ENCODE results near the gene GPX3. TPM values are rescaled to one million over a fixed set of nuclear protein-coding genes. Genes with fewer than 3 reads are reported as not detected.

The GPX3 gene
- total RNA-seq = 5.0 and 6.3 TPM in 2 replicates

DNA sequence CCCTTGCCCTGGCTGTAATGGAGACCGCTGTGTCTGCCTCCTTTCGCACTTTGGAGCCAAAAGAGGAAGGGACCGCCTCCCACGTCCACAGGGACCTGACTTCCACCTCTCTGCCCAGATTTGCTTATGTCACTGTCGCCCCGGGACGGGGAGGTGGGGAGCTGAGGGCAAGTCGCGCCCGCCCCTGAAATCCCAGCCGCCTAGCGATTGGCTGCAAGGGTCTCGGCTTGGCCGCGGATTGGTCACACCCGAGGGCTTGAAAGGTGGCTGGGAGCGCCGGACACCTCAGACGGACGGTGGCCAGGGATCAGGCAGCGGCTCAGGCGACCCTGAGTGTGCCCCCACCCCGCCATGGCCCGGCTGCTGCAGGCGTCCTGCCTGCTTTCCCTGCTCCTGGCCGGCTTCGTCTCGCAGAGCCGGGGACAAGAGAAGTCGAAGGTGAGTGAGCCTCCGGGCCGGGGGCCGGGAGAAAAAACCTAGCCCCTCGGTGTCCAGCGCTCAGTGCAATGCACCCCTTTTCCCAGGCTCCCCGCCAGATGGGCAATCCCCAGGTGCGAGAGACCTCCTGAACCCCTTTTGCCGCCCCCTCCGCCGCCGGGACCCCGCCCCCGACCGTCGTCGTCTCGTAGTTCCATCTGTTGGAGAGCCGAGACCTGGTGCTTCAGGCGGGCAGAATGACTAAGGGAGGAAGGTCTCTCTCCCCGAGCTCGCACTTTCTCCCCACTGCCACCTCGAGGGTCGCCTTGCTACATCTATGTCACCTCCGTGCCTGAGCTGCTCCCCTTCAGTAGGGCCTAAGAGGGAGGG lies at the start of gene GPX3:
TSS of gene GPX3 (plus strand) at position 288 of the 807 bp plus-strand sequence. CDS start at position 352, 64 bp downstream.
- peak; percentile 73 to 80 for DNase-seq (ENCODE audit: low read depth in 2 of 2)

DNA sequence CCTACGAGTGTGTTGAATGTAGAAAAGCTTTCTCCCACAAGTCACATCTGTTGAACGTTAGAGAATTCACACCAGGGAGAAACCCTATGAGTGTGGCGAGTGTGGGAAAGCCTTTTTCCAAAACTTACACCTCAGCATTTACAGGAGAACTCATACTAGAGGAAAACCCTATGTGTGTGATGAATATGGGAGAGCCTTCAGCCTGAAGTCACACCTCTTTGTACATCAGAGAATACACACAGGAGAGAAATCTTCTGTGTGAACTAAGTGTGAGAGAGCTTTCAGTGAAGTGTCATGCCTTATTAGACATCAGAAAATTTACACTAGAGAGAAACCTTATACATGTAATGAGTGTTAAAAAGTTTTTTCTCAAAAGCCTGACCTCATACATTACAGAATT lies 41.8 kb upstream of the GPX3 start:
- DNase-seq (ENCODE audit: low read depth in 2 of 2) = no peak

DNA sequence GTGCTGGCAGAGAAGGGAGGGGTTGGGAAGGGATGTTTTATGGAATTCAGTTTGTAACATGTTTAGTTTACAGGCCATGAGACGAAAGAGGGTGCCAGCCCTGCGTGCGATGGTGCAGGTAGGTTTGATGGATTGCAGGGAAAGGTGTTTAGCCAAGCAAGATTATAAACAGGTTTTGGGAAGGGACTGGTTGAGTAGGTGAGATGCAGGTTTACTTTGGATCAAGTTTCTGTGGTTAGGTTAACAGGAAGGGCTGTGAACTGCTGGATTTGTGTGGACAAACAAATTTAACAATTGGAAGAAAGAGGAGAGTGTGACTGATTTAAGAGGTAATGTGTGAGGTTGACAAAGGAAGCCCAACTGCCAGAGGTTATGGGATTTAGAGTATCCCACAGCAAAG lies 32.6 kb upstream of the GPX3 start:
- no peak for DNase-seq (ENCODE audit: low read depth in 2 of 2)

GRCh38 chr5:150989695-150990094 lies 30.7 kb upstream of the GPX3 start:
- DNase-seq (ENCODE audit: low read depth in 2 of 2) = peak; percentile 7 to 20

GRCh38 chr5:150992705-150993104 lies 27.7 kb upstream of the GPX3 start:
- DNase-seq (ENCODE audit: low read depth in 2 of 2) = no peak

DNA sequence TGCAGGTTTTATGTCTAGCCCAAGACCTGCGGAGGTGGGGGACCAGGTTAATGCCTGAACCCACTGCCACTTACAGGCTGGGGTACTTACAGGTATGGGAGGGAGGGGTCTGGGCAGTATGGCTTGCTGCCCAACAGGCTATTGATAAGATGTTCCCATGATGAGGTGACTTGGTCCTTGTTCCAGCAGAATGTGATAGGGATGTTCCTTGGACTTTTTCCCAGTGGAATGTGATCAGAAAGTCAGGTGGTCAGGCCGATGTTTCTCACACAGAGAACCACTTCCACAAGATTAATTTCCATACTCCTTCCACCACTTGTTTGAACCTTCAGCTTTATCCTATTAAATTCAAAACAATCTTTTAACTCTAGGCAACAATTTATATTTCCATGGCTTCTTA lies 27.0 kb upstream of the GPX3 start:
- no peak for DNase-seq (ENCODE audit: low read depth in 2 of 2)

DNA sequence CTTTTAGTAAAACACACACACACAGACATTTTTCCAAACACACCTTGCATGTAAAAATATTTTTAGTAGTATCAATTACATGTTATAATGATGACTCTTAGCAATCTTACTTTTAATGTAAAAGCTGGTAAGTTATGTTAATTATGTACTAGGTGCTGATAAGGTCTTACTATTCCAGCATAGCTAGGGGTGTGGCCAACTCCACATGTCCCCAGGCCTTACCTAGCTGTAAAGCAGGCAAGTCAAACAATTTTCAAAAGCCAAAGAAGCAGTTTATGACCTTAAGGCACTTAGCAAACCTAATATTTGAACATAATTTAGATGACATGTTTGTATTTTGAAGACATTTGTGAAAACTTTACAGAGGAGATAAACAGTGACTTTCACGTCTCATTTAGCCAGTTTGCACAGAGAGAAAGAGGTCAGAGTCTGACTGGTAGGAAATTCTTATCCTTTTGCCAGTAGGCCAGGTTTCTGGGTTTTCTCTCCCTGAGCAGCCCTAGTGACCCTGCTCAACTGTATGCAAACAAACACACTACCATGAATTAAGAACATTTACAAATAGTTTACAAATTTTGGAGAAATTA lies 26.5 kb upstream of the GPX3 start:
- DNase-seq (ENCODE audit: low read depth in 2 of 2) = no peak

GRCh38 chr5:150999704-151000442 lies 20.5 kb upstream of the GPX3 start:
- DNase-seq (ENCODE audit: low read depth in 2 of 2) = peak in 1 of 2 donors; percentile 18

DNA sequence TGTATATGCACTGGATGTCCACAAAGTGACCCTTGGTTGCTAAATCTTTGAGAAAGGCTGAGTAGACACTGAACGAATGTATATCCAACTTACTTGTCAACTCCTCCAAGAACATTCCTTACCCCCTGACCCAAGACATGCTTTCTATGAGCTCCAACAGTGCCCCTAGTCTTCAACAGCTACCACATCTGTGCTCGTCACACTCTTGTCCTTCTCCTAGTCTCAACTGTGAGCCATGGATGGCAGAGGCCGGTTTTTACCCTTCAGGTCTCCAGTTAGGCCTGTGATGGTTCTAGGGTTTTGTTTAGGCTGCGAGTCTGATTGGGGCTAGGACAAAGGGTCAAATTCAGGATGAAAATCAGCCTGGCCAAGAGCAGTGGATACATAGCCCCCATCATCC lies 19.0 kb upstream of the GPX3 start:
- no peak for DNase-seq (ENCODE audit: low read depth in 2 of 2)

GRCh38 chr5:151002250-151002649 lies 18.1 kb upstream of the GPX3 start:
- DNase-seq (ENCODE audit: low read depth in 2 of 2) = peak; percentile 65 to 68

- no peak for DNase-seq (ENCODE audit: low read depth in 2 of 2)
Measured at GRCh38 chr5:151002681-151003502, 17.5 kb upstream of the GPX3 start.

DNA sequence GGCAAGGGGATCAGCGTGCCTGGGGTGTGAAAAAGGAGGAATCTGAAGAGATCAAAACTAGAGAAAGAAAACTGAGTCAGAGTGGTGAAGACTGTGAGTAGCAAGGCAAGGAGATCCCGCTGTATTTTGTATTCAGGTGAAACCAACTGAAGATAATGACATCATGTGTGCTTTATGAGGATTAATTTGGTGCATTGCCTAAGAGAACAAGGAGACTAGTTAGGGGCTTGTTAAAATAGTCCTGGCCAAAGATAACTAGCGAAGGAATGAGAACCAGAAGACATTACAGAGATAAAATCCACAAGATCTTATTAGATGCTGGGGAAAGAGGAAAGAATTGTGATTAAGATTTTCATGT lies 16.9 kb upstream of the GPX3 start:
- no peak for DNase-seq (ENCODE audit: low read depth in 2 of 2)

DNA sequence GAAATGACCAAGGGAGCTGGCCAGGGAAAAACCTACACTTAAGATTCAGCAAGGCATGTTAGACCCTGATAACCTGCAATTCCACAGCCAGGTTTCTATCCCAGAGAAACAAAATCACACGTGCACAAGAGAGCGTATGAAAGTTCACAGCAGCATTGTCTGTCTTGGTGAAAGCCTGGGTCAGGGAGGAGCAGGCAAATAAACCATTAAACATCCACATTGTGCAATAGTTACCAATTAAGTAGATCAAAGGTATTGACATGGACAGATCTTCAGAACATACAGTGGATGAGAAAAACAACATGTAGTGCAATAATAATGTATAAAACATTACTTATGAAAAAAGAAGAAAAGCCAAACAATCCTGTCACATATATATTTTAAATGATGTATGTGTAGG lies 15.9 kb upstream of the GPX3 start:
- no peak for DNase-seq (ENCODE audit: low read depth in 2 of 2)

- DNase-seq (ENCODE audit: low read depth in 2 of 2) = peak in 1 of 2 donors; percentile 47
Measured at GRCh38 chr5:151005187-151005949, 15.0 kb upstream of the GPX3 start.

DNA sequence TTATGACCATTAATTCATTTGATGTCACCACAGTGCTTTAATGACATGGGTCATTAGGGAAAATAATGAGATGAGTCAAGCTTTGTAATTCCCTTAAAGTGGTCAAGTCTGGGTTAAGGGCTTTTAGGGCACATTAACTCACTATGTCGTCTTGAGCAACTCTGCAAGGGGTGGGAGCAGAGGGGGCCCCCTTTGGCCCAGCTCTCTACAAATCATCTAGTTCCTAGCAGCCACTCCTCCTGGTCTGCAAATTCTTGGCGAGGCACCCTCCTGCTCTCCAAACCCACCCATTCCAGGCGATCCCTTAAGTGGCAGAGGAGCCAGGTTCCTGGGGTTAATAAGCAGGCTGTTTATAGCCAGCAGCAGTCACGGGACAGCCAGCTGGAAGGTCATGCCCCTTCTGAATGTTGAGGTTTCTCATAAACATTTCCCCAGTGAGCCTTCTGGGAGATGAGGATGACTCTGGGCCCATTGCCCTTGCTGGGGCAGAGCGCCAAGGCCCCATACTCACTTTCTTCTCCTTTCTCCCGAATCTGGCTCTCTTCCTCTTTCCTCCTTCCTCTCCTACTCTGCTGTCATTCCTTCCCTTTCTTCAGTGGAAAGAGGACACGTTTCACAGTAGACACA lies 14.3 kb upstream of the GPX3 start:
- DNase-seq (ENCODE audit: low read depth in 2 of 2) = peak in 1 of 2 donors; percentile 82

- no peak for DNase-seq (ENCODE audit: low read depth in 2 of 2)
Measured at GRCh38 chr5:151006704-151007334, 13.6 kb upstream of the GPX3 start.

GRCh38 chr5:151007430-151008209 lies 12.8 kb upstream of the GPX3 start:
- no peak for DNase-seq (ENCODE audit: low read depth in 2 of 2)

- no peak for DNase-seq (ENCODE audit: low read depth in 2 of 2)
Measured at GRCh38 chr5:151008210-151008491, 12.2 kb upstream of the GPX3 start.

DNA sequence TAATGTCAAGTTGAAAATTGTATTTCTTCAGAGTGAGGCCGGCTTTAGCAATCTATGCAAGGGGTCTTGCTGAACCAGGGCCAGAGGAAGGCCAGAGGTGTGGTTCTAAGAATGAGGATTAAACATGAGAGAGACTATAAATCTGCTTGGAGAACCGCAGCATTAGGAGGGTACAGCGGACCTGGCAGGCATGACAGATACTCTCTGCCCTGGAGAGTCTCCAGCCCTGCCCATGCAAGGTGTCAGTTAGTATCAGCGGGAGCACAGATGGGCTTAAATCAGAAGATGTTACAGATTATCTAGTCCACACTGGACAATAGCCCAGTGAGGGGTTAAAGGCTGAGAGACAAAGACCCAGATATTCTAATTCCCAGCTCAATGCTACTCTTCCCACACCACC lies 11.5 kb upstream of the GPX3 start:
- no peak for DNase-seq (ENCODE audit: low read depth in 2 of 2)

Data from lung microvascular endothelial cell (primary cell).